GM12875 (cell line): Measurements from ENCODE around the gene FER.

Experiments
- H3K4me3 ChIP-seq: one replicate; pipeline ENCODE4 v1.5.1; 2011; ENCODE audit warnings: low read depth, low read length, control low read depth
- CTCF ChIP-seq: IDR thresholded peaks from 2 replicates; pipeline ENCODE4 v1.5.1; 2011; ENCODE audit warnings: low read depth, mild to moderate bottlenecking, control low read depth, inconsistent platforms, low read length, moderate library complexity, borderline replicate concordance; ENCODE audit not compliant: insufficient read depth

Gene FER

GRCh38 chr5:108743846-108744245 is 3.9 kb upstream of the FER start:
- no peak for TF ChIP-seq CTCF
- H3K4me3 ChIP-seq, result no peak overlapping the region

GRCh38 chr5:108747111-108747773 is 455 bp upstream of the FER start:
- no peak for TF ChIP-seq CTCF
- H3K4me3 ChIP-seq, result no peak overlapping the region

GRCh38 chr5:108748401-108749127 is 867 bp downstream of the FER start:
- H3K4me3 ChIP-seq, result peak overlapping the region; percentile 79
- TF ChIP-seq CTCF, result peak; percentile 34; the same call in 1 of the 2 replicates

- H3K4me3 ChIP-seq, result peak overlapping the region; percentile 79
- TF ChIP-seq CTCF, result no peak
Observed at GRCh38 chr5:108749128-108749861, 1.6 kb downstream of the FER start.

GRCh38 chr5:108753331-108753730 is 5.6 kb downstream of the FER start:
- TF ChIP-seq CTCF, result no peak
- no peak overlapping the region for H3K4me3 ChIP-seq

GRCh38 chr5:108753877-108754276 is 6.2 kb downstream of the FER start:
- no peak overlapping the region for H3K4me3 ChIP-seq
- TF ChIP-seq CTCF, result no peak
